GM18505 (cell line): Measurements from ENCODE around the gene ACTN1.

Experiments used
- ATAC-seq: cut with Tn5 transposase; IDR thresholded peaks from one replicate; pipeline ENCODE4 v1.9.1; 2021; ENCODE audit not compliant: unreplicated experiment
- POLR2A ChIP-seq: IDR thresholded peaks from 4 replicates; pipeline ENCODE4 v1.6.1; 2011; ENCODE audit warnings: borderline replicate concordance; ENCODE audit not compliant: insufficient read depth, insufficient read length; ENCODE audit errors: extremely low read depth

The ACTN1 gene

DNA sequence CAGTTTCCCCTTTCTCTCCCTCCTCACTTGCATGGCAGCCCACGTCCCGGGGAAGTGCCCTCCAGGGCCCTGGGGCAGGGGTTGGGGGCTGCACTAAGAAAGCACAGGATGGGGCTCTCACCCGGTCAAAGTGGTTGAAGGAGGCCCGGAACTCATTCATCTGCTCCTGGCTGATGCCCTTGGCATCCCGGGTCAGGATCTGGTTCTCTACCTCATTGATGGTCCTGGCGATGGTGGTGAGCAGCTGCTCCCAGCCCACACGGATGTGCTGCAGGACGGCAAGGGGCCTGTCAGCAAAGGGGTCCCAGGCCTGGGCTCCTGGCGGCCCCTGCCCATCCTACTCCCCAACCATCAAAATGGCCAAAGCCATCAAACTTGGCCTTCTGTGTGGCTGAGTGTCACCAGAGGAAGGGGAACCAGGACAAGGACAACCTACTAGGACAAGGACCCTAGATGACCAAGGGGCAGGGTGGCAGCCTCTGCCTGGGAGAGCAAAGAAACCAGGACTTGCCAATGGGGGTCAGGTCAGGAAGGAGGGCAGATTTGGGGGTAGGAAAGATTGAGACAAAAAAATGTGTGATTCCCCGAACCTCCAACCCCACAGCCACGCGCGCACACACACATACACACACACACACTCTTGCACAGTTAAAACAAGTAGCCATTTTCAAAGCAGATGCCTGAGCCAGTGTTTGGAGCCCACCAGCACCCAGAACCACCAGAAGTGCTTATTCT, 99.1 kb downstream of the ACTN1 start:
- no peak for ATAC-seq
- TF ChIP-seq POLR2A = no peak

DNA sequence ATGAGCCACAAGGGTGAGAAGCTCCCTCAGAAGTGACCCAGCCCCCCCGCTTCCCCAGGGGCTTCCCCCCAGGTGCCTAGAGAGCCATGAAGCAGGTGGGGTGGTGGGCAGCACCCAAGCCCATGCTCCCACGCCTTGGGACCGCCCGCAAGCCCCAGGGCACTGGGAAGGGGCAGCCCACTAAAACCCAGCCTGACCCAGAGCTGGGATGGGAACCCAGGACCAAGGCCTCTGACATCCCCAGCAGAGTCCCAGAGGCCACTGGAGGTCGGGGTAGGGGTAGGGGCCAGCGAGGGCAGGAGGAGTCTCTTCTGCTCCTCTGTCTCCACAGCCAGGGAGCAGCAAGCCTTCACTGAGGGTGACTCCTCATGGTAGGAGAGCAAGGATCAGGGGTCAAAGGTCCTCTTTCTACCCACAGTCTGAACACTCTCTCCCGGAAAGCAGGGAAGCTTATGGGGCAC, 99.8 kb downstream of the ACTN1 start:
- ATAC-seq = no peak
- TF ChIP-seq POLR2A = no peak

DNA sequence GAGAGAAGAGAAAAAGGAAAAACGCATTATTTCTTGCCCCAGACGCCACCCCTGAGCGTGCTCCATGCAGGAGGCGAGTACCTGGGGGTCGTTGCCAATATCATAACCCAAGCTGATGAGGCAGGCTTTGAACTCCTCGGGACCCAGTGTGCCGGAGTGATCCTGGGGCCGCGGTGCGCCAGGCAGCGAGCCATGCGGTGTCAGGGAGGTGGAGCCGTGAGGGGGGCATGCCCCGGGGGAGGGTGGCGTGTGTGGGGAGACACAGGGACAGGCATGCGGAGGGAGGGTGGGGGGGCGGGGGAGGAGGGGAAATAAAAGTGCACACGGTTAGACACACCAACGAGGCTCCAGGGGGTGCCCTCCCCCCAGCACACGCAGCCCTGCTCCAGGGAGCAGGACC, 100.2 kb downstream of the ACTN1 start:
- ATAC-seq = no peak
- no peak for TF ChIP-seq POLR2A

DNA sequence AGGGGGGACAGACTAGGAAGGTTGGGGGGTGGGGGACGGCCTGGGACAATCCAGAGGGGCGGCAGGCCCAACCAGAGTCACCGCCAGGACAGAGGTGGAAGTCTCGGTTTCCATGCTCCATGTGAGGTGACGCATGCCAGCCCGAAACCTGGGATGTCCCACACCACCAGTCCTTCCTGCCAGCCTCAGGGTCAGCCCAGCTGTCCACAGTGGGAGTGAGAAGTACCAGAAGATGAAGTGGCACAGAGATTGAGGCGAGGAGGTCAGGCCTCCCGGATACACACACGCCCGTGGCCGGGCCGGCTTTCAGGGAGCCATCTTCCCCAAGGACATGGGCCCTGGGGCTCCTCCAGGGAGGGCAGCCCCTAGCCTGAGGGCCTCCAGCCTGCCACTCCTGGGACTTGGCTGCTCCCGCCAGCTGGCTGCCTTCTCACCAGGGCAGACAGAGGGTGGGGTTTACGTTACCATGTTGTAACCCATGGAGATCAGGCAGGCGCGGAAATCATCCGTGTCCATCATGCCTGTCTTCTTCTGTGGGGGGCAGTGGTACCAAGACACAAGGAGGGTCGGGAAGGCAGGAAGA, 101.0 kb downstream of the ACTN1 start:
- TF ChIP-seq POLR2A = no peak

DNA sequence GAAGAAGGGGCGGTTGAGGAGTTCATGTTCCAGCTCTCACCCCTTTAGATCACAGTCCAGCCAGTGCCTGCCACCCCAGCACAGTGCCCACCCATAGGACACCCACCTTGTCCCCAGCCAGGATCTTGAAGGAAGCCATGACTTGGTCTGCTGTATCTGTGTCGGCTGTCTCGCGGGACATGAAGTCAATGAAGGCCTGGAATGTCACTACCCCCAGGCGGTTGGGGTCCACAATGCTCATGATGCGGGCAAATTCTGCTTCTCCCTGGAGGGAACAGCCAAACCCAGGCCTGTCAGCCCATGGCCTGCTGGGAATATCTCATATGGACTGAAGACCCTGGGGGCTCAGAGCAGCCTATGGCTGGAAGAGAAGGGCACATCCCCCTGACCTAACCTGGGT, 102.1 kb downstream of the ACTN1 start:
- no peak for TF ChIP-seq POLR2A
- ATAC-seq = no peak

More for the DNA sequence above, 101.0 kb downstream of the ACTN1 start:
- ATAC-seq = no peak

DNA sequence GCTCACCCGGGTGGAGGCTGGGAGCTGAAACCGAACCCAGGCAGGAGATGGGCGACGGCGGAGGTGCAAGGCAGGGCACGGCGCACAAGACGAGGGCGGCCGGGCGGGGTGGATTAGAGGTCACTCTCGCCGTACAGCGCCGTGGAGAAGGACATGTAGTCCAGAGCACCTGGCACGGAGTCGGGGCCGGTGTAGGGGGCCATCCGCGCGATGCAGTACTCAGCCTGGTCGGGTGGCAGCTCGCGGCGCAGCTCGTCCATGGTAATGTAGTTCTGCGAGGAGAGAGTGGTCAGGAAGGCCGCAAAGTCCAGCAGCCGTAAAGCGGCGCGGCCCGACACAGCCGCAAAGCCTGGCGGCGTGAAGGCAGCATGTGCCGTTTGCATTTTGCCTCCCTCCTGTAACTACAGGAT, 104.4 kb downstream of the ACTN1 start:
- TF ChIP-seq POLR2A = no peak
- ATAC-seq = no peak

DNA sequence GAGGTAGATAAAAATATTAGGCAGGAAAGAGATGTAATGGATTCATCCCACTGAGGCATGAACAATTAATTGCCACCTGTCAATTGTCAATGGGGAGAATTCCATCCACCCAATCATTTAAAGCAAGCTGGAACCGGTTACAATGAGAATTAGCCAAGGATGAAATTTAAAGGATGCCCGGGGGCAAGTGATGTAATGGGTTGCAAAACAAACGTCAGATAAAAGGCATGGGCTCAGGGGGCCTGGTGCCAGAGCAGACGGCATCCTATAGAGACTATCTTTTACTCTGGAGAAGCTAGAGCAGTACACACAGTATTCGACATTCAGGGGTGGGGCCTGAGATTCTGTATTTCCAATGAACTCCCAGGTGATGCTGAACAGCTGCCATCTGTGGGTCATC, 105.7 kb downstream of the ACTN1 start:
- ATAC-seq = no peak
- TF ChIP-seq POLR2A = no peak

DNA sequence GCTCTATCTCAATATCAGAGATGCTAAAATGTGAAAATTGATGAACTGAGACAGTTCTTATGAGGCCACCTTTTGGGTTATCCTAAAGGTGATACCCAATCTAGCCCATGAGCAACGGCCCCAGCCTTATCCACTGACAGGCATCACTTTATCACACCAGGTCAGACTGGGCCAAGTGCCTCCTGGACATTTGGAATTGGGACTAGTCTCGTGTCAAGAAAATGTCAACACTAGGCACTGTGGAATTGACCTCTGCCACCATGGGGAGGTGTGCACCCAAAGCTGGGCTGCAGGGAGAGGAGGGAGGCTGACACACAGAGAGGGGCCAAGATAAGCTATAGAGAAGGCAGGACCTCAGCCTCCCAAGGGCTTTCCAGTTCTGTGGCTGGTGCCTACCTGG, 107.7 kb downstream of the ACTN1 start:
- TF ChIP-seq POLR2A = no peak
- no peak for ATAC-seq

DNA sequence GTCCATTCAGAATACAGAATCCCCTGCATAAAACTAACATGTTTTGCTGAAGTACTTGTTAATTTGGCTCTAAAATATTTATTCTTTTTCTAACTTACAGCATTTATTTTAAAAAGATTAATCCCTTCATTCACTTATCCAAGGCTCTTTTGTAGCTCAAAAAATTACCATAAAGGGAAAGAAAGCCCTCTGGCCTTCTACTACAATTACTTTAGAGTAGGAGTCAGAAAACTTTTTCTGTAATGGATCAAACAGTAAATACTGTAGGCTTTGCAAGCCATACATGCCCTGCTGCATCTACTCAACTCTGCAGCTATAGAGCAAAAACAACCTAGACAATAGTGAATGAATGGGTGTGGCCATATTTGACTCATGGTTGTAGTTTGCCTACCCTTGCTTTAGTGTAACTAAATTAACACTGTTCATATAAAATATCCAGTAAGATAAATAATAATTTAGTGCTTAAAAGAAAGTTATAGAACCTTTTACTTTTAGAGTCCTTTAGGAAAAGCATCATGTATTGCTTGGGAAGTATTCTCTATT, 112.0 kb downstream of the ACTN1 start:
- no peak for TF ChIP-seq POLR2A
- ATAC-seq = no peak

DNA sequence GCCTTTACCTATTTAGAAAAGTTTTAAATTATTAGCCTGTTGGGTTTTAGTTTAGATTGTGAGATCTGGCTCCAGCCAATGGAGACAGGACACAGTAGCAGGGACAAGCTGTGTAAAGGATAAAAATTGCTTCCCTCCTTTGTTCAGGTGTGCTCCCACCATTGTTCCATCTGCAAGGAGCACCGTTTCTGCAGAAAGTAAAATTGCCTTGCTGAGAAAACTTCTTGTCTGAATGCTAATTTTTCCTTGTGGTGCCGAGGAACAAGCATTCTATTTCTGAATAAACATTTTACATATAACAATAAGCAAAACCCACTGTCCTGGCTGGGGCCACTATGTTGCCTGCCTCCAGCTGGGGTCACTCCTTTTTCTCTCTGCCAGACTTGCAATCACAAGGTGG, 113.6 kb downstream of the ACTN1 start:
- no peak for TF ChIP-seq POLR2A

DNA sequence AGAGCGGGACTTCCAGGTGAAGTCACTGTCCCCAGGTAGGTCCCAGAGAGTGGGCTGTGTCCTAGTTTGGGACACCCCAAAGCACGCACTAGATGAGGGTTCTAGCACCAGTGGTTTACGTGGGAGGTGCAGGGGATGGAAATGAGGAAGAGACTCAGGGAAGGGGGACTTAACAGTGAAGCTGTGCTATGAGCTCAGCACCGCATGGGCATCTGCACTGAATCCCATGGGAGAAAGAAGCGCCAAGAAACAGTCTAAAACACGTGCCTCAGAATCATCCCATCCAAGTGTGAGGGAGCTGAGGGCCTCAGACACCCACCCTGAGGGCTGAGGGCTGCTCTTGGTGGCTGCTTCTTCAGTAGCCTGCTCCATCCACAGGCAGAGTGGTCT, 114.7 kb downstream of the ACTN1 start:
- no peak for TF ChIP-seq POLR2A
- no peak for ATAC-seq

More for the DNA sequence above, 113.6 kb downstream of the ACTN1 start:
- ATAC-seq = no peak

DNA sequence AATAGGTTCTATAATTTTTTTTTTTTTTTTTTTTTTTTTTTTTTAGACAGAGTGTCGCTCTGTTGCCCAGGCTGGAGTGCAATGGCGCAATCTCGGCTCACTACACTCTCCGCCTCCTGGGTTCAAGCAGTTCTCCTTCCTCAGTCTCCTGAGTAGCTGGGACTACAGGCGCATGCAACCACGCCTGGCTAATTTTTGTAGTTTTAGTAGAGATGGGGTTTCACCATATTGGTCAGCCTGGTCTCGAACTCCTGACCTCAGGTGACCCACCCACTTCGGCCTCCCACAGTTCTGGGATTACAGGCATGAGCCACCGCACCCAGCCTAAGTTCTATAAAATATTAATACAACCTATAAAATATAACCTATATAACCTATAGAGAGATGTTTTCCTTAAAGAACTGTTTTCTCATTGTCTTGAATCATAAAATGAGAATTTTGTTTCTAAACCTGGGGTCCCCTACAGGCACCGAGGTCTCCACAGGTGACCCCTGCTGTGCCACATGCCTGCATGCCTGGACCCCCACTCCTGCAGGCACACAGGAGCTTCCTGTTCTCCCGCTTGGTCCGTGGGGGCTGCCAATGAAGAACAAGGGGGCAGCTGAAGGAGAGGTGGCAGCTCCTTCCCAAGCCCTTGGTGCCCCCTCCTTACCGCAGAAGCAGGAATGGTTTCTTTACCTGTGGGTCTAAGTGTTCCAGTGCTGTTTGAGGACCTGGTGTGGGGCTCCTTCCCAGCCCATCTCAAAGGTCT, 115.3 kb downstream of the ACTN1 start:
- TF ChIP-seq POLR2A = no peak
- ATAC-seq = no peak

DNA sequence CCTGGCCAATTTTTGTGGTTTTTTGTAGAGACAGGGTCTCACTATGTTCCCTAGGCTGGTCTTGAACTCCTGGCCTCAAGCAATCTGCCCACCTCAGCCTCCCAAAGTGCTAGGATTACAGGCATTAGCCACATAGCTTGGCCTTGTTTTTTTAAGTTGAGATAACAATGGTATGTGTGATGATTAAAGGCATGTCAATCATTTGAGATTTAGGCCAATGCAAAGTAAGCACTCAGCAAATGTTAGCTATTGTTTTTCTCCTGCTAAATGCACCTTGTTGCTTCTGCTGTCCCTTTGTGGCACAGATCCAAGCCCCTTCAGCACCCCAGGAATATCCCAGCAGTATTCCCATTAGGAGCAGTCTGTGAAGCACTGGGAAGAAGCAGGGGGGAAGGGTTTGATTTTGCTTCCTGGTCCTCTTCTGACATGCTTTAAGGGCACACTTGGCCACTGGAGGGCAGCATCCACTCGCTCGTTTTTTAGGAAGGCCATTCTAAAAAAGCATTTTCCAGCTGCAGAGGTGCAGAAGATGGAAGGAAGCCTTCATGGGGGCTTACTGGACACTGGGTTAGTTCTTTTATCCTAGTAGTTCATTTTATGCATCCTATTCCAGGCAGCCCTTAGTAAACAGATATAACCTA, 116.0 kb downstream of the ACTN1 start:
- no peak for TF ChIP-seq POLR2A
- no peak for ATAC-seq
